Ascending aorta (tissue), 2 donors: Measurements from ENCODE around the gene KCNK13. TPM values are rescaled to one million over a fixed set of nuclear protein-coding genes. Genes with fewer than 3 reads are reported as not detected.
"Not testable (repeated sequence)": the region's sequence is repeated elsewhere in the genome, so short reads cannot be mapped to it uniquely, and the experiment has no call there.

ENCODE experiments used
- DNase-seq, 2 donors: peaks; one replicate each; pipeline ENCODE4 v3.0.0-alpha.2; 2019; ENCODE audit warnings: low spot score in 2 of 2
- H3K27ac ChIP-seq, 2 donors: fragments of 200-600 bp; sonication (generic); one replicate each; pipeline ENCODE4 v1.5.1; 2016 to 2017; ENCODE audit warnings: mild to moderate bottlenecking in 1 of 2
- H3K27me3 ChIP-seq: fragments of 200-600 bp; sonication (generic); one replicate; pipeline ENCODE4 v1.5.1; 2017
- H3K36me3 ChIP-seq, 2 donors: fragments of 200-600 bp; sonication (generic); one replicate each; pipeline ENCODE4 v1.5.1; 2016
- H3K4me1 ChIP-seq, 2 donors: fragments of 200-600 bp; sonication (generic); one replicate each; pipeline ENCODE4 v1.5.1; 2016 to 2017; ENCODE audit warnings: mild to moderate bottlenecking in 1 of 2
- H3K4me3 ChIP-seq, 2 donors: fragments of 200-600 bp; sonication (generic); one replicate each; pipeline ENCODE4 v1.5.1; 2016 to 2017; ENCODE audit warnings: mild to moderate bottlenecking in 1 of 2
- H3K9me3 ChIP-seq, 2 donors: fragments of 200-600 bp; sonication (generic); one replicate each; pipeline ENCODE4 v1.5.1; 2016
- CTCF ChIP-seq, 3 experiments: fragments of 200-600 bp in 2 of 3; fragments of 450-650 bp in 1 of 3; sonication (generic) in 2 of 3; IDR thresholded peaks; one replicate each; pipeline ENCODE4 v1.5.1; 2016 to 2019; ENCODE audit warnings: antibody characterized with exemption in 3 of 3, mild to moderate bottlenecking in 1 of 3, moderate library complexity in 1 of 3
- intact Hi-C: fragments of 100-400 bp; cut with DNase I; formaldehyde crosslinking; loops from one replicate; pipeline ENCODE4 v1.15.1; 2023
- total RNA-seq: library from RNA; depleted of rRNA; stranded (reverse); fragments of >200 nt; gene quantifications from one replicate; pipeline ENCODE4 v1.1.0, GENCODE V29; 2016

The KCNK13 gene
- total RNA-seq, 1 donor from 2014 or later, result not detected

- Histone ChIP-seq H3K36me3 (no peaks in the 10 kb centered on the region), H3K27ac (no peak overlapping the region), H3K4me1 (no peaks in the 10 kb centered on the region), H3K9me3 (peaks cover 0 to 4% of the 10 kb centered on the region in 2 donors), H3K4me3 (no peak overlapping the region), H3K27me3 (no peaks in the 10 kb centered on the region)
- TF ChIP-seq CTCF (IDR thresholded peaks at IDR 0.05), result no peak
- intact Hi-C loops, result no loop called here
- DNase-seq, result no peak
These were observed 139.6 kb downstream of the KCNK13 start for GRCh38 chr14:90201344-90201743.

GRCh38 chr14:90204516-90204915, 142.7 kb downstream of the KCNK13 start:
- Histone ChIP-seq H3K9me3 (peaks cover 0 to 4% of the 10 kb centered on the region in 2 donors), H3K27me3 (no peaks in the 10 kb centered on the region), H3K36me3 (no peaks in the 10 kb centered on the region), H3K4me3 (no peak overlapping the region), H3K27ac (no peak overlapping the region), H3K4me1 (no peaks in the 10 kb centered on the region)
- no peak for DNase-seq
- intact Hi-C loops, result no loop called here
- no peak for TF ChIP-seq CTCF (IDR thresholded peaks at IDR 0.05)

GRCh38 chr14:90213099-90213748, 151.4 kb downstream of the KCNK13 start:
- no peak for DNase-seq
- intact Hi-C loops, result no loop called here
- H3K9me3 ChIP-seq, result no peaks in the 10 kb centered on the region
- no peaks in the 10 kb centered on the region for H3K36me3 ChIP-seq
- H3K4me1 ChIP-seq, result no peaks in the 10 kb centered on the region
- TF ChIP-seq CTCF (IDR thresholded peaks at IDR 0.05), result no peak
- no peak overlapping the region for H3K4me3 ChIP-seq
- H3K27ac ChIP-seq, result no peak overlapping the region
- H3K27me3 ChIP-seq, result no peaks in the 10 kb centered on the region

GRCh38 chr14:90228478-90228877, 166.7 kb downstream of the KCNK13 start:
- no peak for DNase-seq
- no peak overlapping the region for H3K4me3 ChIP-seq
- H3K36me3 ChIP-seq, result no peaks in the 10 kb centered on the region
- H3K9me3 ChIP-seq, result peaks cover 0 to under 1% of the 10 kb centered on the region in 2 donors
- no peak for TF ChIP-seq CTCF (IDR thresholded peaks at IDR 0.05)
- intact Hi-C loops, result no loop called here
- H3K27ac ChIP-seq, result no peak overlapping the region
- H3K27me3 ChIP-seq, result no peaks in the 10 kb centered on the region
- no peaks in the 10 kb centered on the region for H3K4me1 ChIP-seq

- H3K27ac ChIP-seq, DNase-seq, H3K4me3 ChIP-seq, intact Hi-C loops, H3K4me1 ChIP-seq, H3K9me3 ChIP-seq, H3K36me3 ChIP-seq, H3K27me3 ChIP-seq: not testable (repeated sequence)
These were observed 168.1 kb downstream of the KCNK13 start for GRCh38 chr14:90229942-90230341.

Other genes with a start within 250 kb of the KCNK13 start
- not detected for gene EFCAB11, start 107.3 kb upstream of the KCNK13 start, total RNA-seq
- gene TDP1, start 106.1 kb upstream of the KCNK13 start, total RNA-seq, result 9.4 TPM
- 93.2 TPM for gene PSMC1, start 194.6 kb downstream of the KCNK13 start, total RNA-seq